HepG2 (cell line): Measurements from ENCODE around the gene GDF15. TPM values are rescaled to one million over a fixed set of nuclear protein-coding genes. Genes with fewer than 3 reads are reported as not detected.

ENCODE experiments used
- HDAC1 ChIP-seq: sonication (generic); formaldehyde crosslinking; IDR thresholded peaks from 2 replicates; pipeline ENCODE4 v1.5.1; 2020; ENCODE audit warnings: mild to moderate bottlenecking, missing genetic modification reagents
- NR1H2 ChIP-seq: sonication (generic); formaldehyde crosslinking; IDR thresholded peaks from 2 replicates; pipeline ENCODE4 v1.8.1; 2022; ENCODE audit warnings: low read depth, missing genetic modification reagents, borderline replicate concordance
- NR2F6 ChIP-seq, 2 experiments: IDR thresholded peaks; 2 replicates each; pipeline ENCODE4 v1.6.1; 2016; ENCODE audit warnings: antibody characterized with exemption in 1 of 2, mild to moderate bottlenecking in 1 of 2
- PPARG ChIP-seq: conservative IDR thresholded peaks from 2 replicates; pipeline ENCODE4 v1.6.1; 2016; ENCODE audit warnings: missing biosample characterization, missing genetic modification reagents
- REL ChIP-seq: sonication (generic); formaldehyde crosslinking; conservative IDR thresholded peaks from 2 replicates; pipeline ENCODE4 v1.8.0; 2022; ENCODE audit warnings: mild to moderate bottlenecking, missing genetic modification reagents, moderate library complexity
- RFX5 ChIP-seq: IDR thresholded peaks from 2 replicates; pipeline ENCODE4 v1.6.1; 2011; ENCODE audit warnings: low read depth, low read length, improper control_type of control experiment
- SNAPC2 ChIP-seq: sonication (generic); formaldehyde crosslinking; IDR thresholded peaks from 2 replicates; pipeline ENCODE4 v1.8.1; 2022; ENCODE audit warnings: mild to moderate bottlenecking, missing genetic modification reagents
- SP5 ChIP-seq: IDR thresholded peaks from 2 replicates; pipeline ENCODE4 v1.6.1; 2016; ENCODE audit warnings: low read depth, borderline replicate concordance
- STAT5B ChIP-seq: sonication (generic); formaldehyde crosslinking; IDR thresholded peaks from 2 replicates; pipeline ENCODE4 v1.4.0; 2020; ENCODE audit warnings: missing genetic modification reagents
- ZBTB3 ChIP-seq: sonication (generic); formaldehyde crosslinking; IDR thresholded peaks from 2 replicates; pipeline ENCODE4 v1.4.0; 2020; ENCODE audit warnings: low read depth, mild to moderate bottlenecking, moderate library complexity, missing genetic modification reagents, borderline replicate concordance
- ZBTB42 ChIP-seq: sonication (generic); formaldehyde crosslinking; IDR thresholded peaks from 2 replicates; pipeline ENCODE4 v1.5.0; 2020; ENCODE audit warnings: mild to moderate bottlenecking, missing genetic modification reagents
- ZFP37 ChIP-seq: sonication (generic); formaldehyde crosslinking; IDR thresholded peaks from 2 replicates; pipeline ENCODE4 v1.4.0; 2020; ENCODE audit warnings: missing genetic modification reagents, borderline replicate concordance
- ZIK1 ChIP-seq: sonication (generic); formaldehyde crosslinking; IDR thresholded peaks from 2 replicates; pipeline ENCODE4 v1.5.0; 2020; ENCODE audit warnings: mild to moderate bottlenecking, low read depth, missing genetic modification reagents, borderline replicate concordance
- ZNF329 ChIP-seq: sonication (generic); formaldehyde crosslinking; IDR thresholded peaks from 2 replicates; pipeline ENCODE4 v1.9.0; 2021; ENCODE audit warnings: low read depth, mild to moderate bottlenecking, missing genetic modification reagents
- ZNF749 ChIP-seq: sonication (generic); formaldehyde crosslinking; IDR thresholded peaks from 2 replicates; pipeline ENCODE4 v1.8.0; 2022; ENCODE audit warnings: mild to moderate bottlenecking, missing genetic modification reagents, moderate library complexity, borderline replicate concordance
- ZNF792 ChIP-seq: IDR thresholded peaks from 2 replicates; pipeline ENCODE4 v1.6.1; 2016
- polyA plus RNA-seq, 8 experiments: library from polyadenylated mRNA; depleted of rRNA in 3 of 8; stranded (reverse) in 7 of 8; unstranded in 1 of 8; fragments of >200 nt; fragmentation: Illumina TruSeq in 4 of 8; extraction: Trizol in 4 of 8; gene quantifications; 2 replicates each; pipeline versions ENCODE4 v1.2.1 to v1.2.3, GENCODE V29; 2011 to 2016; ENCODE audit warnings: low read depth in 4 of 8, missing spikeins in 1 of 8, mixed read lengths in 1 of 8; ENCODE audit not compliant: insufficient read depth in 1 of 8
- total RNA-seq, 5 experiments: library from RNA; depleted of rRNA; stranded (reverse); fragments of >200 nt; fragmentation: Illumina TruSeq; extraction: Trizol; gene quantifications; 2 replicates each; pipeline ENCODE4 v1.2.3, GENCODE V29; 2016; ENCODE audit warnings: low read depth in 1 of 5
- TF ChIP-seq, protein P1 (sequence below): IDR thresholded peaks from 2 replicates; pipeline ENCODE4 v1.6.1; 2018; ENCODE audit warnings: missing genetic modification reagents, mild to moderate bottlenecking, missing compliant biosample characterization
- TF ChIP-seq, protein P2 (sequence below): sonication (generic); formaldehyde crosslinking; IDR thresholded peaks from 2 replicates; pipeline ENCODE4 v1.4.0; 2020; ENCODE audit warnings: missing genetic modification reagents
- TF ChIP-seq, protein P3 (sequence below): sonication (generic); formaldehyde crosslinking; IDR thresholded peaks from 2 replicates; pipeline ENCODE4 v1.8.0; 2022; ENCODE audit warnings: mild to moderate bottlenecking, missing genetic modification reagents
- TF ChIP-seq, protein P4 (sequence below): sonication (generic); formaldehyde crosslinking; IDR thresholded peaks from 2 replicates; pipeline ENCODE4 v1.8.0; 2022; ENCODE audit warnings: missing genetic modification reagents, low read depth, mild to moderate bottlenecking, borderline replicate concordance
- TF ChIP-seq, protein P5 (sequence below): sonication (generic); formaldehyde crosslinking; IDR thresholded peaks from 2 replicates; pipeline ENCODE4 v1.4.0; 2020; ENCODE audit warnings: missing genetic modification reagents

Gene GDF15
- total and polyA plus RNA-seq, 2 of the 13 experiments (the other 11 are each of a cell fraction or from before 2014, with no cell fraction given), result 146 to 422 TPM

DNA sequence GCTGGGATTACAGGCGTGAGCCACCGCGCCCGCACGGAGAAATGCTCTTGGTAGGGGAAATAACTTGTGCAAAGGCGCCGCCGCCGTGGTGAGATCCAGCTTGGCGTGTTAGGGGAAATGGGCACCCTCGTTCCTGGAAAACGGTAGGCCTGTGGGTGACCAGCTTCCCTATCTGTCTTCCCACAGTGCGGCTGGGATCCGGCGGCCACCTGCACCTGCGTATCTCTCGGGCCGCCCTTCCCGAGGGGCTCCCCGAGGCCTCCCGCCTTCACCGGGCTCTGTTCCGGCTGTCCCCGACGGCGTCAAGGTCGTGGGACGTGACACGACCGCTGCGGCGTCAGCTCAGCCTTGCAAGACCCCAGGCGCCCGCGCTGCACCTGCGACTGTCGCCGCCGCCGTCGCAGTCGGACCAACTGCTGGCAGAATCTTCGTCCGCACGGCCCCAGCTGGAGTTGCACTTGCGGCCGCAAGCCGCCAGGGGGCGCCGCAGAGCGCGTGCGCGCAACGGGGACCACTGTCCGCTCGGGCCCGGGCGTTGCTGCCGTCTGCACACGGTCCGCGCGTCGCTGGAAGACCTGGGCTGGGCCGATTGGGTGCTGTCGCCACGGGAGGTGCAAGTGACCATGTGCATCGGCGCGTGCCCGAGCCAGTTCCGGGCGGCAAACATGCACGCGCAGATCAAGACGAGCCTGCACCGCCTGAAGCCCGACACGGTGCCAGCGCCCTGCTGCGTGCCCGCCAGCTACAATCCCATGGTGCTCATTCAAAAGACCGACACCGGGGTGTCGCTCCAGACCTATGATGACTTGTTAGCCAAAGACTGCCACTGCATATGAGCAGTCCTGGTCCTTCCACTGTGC, 2.4 kb downstream of the GDF15 start (continued):
- TF ChIP-seq PPARG (CRISPR knock-in tag) (no peak), ZBTB42 (CRISPR knock-in tag) (no peak), ZNF792 (peak; percentile 55; the same call in 1 of the 2 replicates), NR1H2 (CRISPR knock-in tag) (no peak), ZNF329 (CRISPR knock-in tag) (no peak), RFX5 (no peak), ZIK1 (CRISPR knock-in tag) (peak; percentile 88), HDAC1 (CRISPR knock-in tag) (peak; percentile 60), SNAPC2 (CRISPR knock-in tag) (peak; percentile 62; the same call in 1 of the 2 replicates), NR2F6 (IDR thresholded peaks at IDR 0.05) (no peak), NR2F6 (CRISPR knock-in tag; IDR thresholded peaks at IDR 0.05) (0 out of 2 replicates have a peak, but pooled peaks have one; percentile 20), ZFP37 (CRISPR knock-in tag) (peak; percentile 86), ZNF749 (CRISPR knock-in tag) (peak; percentile 64; the same call in 1 of the 2 replicates), SP5 (CRISPR knock-in tag) (peak; percentile 24; the same call in 1 of the 2 replicates), ZBTB3 (peak; percentile 80; the same call in 1 of the 2 replicates), REL (CRISPR knock-in tag) (peak; percentile 82), STAT5B (CRISPR knock-in tag) (no peak)
- TF ChIP-seq, protein P1, sequence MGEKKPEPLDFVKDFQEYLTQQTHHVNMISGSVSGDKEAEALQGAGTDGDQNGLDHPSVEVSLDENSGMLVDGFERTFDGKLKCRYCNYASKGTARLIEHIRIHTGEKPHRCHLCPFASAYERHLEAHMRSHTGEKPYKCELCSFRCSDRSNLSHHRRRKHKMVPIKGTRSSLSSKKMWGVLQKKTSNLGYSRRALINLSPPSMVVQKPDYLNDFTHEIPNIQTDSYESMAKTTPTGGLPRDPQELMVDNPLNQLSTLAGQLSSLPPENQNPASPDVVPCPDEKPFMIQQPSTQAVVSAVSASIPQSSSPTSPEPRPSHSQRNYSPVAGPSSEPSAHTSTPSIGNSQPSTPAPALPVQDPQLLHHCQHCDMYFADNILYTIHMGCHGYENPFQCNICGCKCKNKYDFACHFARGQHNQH (CRISPR knock-in tag), result peak; percentile 76
- TF ChIP-seq, protein P2, sequence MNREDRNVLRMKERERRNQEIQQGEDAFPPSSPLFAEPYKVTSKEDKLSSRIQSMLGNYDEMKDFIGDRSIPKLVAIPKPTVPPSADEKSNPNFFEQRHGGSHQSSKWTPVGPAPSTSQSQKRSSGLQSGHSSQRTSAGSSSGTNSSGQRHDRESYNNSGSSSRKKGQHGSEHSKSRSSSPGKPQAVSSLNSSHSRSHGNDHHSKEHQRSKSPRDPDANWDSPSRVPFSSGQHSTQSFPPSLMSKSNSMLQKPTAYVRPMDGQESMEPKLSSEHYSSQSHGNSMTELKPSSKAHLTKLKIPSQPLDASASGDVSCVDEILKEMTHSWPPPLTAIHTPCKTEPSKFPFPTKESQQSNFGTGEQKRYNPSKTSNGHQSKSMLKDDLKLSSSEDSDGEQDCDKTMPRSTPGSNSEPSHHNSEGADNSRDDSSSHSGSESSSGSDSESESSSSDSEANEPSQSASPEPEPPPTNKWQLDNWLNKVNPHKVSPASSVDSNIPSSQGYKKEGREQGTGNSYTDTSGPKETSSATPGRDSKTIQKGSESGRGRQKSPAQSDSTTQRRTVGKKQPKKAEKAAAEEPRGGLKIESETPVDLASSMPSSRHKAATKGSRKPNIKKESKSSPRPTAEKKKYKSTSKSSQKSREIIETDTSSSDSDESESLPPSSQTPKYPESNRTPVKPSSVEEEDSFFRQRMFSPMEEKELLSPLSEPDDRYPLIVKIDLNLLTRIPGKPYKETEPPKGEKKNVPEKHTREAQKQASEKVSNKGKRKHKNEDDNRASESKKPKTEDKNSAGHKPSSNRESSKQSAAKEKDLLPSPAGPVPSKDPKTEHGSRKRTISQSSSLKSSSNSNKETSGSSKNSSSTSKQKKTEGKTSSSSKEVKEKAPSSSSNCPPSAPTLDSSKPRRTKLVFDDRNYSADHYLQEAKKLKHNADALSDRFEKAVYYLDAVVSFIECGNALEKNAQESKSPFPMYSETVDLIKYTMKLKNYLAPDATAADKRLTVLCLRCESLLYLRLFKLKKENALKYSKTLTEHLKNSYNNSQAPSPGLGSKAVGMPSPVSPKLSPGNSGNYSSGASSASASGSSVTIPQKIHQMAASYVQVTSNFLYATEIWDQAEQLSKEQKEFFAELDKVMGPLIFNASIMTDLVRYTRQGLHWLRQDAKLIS (CRISPR knock-in tag), result no peak; the same call in none of the 2 replicates
- TF ChIP-seq, protein P3, sequence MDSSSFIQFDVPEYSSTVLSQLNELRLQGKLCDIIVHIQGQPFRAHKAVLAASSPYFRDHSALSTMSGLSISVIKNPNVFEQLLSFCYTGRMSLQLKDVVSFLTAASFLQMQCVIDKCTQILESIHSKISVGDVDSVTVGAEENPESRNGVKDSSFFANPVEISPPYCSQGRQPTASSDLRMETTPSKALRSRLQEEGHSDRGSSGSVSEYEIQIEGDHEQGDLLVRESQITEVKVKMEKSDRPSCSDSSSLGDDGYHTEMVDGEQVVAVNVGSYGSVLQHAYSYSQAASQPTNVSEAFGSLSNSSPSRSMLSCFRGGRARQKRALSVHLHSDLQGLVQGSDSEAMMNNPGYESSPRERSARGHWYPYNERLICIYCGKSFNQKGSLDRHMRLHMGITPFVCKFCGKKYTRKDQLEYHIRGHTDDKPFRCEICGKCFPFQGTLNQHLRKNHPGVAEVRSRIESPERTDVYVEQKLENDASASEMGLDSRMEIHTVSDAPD (CRISPR knock-in tag), result peak; percentile 83; the same call in 1 of the 2 replicates
- TF ChIP-seq, protein P4, sequence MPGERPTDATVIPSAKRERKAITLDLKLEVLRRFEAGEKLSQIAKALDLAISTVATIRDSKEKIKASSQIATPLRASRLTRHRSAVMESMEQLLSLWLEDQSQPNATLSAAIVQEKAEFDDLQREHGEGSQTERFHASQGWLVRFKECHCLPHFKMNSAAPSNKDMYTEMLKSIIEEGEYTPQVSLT (CRISPR knock-in tag), result no peak
- TF ChIP-seq, protein P5, sequence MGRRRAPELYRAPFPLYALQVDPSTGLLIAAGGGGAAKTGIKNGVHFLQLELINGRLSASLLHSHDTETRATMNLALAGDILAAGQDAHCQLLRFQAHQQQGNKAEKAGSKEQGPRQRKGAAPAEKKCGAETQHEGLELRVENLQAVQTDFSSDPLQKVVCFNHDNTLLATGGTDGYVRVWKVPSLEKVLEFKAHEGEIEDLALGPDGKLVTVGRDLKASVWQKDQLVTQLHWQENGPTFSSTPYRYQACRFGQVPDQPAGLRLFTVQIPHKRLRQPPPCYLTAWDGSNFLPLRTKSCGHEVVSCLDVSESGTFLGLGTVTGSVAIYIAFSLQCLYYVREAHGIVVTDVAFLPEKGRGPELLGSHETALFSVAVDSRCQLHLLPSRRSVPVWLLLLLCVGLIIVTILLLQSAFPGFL (CRISPR knock-in tag), result no peak
